Dedifferentiated amniotic fluid mesenchymal stem cell (primary cell): ENCODE data around the gene CDKN2B-AS1.

ENCODE experiments used
- DNase-seq: peaks from one replicate; pipeline ENCODE4 v3.0.0-alpha.2; 2016; ENCODE audit errors: extremely low spot score

The CDKN2B-AS1 gene

GRCh38 chr9:22084336-22085035 is 89.9 kb downstream of the CDKN2B-AS1 start:
- peak; percentile 89 for DNase-seq

DNA sequence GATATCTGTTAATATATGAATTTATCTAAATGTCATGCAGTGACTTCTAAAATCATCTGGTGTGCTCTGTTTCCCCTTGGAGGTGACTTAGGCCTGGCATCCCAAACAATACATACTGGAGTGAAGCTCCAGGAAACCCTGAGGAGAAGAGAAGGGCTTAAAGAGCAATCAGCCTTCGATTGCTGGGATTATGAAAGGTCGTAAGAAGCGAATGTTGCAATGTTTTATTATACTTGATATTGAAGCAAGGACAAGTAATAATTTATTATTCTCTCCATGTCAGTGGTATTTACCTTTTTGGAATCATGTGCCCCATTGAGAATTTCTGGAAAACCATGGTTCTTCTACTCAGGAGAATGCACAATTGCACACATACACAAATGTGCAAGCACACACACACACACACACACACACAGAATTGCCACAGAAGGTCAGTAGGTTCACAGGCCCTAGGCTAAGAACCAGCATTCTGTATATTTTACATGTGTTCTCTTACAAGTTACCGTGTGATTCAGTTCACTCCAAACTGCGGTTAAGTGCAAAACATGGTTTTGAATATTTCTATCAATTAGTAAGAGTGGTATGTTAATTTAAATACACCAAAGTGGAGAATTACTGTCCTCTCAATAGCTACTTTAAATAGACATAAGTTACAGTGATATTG is 93.6 kb downstream of the CDKN2B-AS1 start:
- no peak for DNase-seq

DNA sequence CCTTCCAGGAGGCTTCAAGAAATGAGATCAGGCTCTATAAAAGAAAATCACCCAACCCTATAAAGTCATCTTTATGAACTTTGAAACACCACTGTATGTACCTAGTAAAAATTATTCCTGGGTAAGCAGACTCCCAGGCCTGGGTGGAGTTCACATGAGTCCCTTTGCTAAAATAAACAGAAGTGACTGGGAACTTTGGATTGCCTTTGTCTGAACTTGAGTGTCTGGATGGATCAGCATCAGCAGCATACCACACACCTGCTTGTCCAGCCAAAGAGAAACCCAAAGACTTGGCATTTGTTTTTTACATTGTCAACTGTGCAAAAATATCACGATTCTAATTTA is 94.1 kb downstream of the CDKN2B-AS1 start:
- no peak for DNase-seq

DNA sequence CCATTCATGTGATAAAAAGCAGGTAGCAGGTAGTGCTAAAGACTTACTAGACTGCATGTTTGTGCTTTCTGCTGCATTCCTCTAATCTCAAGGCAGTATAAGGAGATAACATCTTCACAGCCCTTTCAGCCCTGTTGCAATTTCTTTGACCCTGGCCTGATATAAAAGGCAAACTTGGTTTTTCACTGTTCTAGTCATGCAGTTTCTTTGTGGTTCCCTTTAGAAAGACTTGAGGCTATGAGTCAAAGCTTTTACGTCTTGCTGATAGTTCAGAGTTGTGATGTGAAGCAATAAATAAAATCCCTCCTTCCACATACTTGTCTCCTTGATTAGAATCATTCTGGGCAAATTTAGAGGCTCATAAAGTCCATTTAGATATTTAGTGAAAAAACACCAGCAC is 103.1 kb downstream of the CDKN2B-AS1 start:
- peak; percentile 22 for DNase-seq

- no peak for DNase-seq
Observed at GRCh38 chr9:22098643-22099332, 104.2 kb downstream of the CDKN2B-AS1 start.

DNA sequence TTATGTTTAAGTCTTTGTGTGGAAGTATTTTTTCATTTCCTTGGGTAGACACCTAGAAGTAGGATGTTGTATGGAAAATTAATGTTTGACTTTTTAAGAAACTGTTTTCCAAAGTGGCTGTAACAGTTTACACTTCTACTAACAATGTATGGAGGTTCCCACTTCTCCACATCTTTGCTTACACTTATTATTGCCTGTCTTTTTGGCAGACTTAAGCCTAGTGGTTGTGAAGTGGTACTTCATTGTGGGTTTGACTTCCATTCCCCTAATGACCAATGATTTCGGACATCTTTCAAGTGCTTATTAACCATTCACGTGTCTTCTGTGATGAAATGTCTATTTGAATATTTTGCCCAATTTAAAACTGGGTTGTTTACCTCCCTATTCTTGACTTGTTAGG is 106.0 kb downstream of the CDKN2B-AS1 start:
- DNase-seq: no peak

DNA sequence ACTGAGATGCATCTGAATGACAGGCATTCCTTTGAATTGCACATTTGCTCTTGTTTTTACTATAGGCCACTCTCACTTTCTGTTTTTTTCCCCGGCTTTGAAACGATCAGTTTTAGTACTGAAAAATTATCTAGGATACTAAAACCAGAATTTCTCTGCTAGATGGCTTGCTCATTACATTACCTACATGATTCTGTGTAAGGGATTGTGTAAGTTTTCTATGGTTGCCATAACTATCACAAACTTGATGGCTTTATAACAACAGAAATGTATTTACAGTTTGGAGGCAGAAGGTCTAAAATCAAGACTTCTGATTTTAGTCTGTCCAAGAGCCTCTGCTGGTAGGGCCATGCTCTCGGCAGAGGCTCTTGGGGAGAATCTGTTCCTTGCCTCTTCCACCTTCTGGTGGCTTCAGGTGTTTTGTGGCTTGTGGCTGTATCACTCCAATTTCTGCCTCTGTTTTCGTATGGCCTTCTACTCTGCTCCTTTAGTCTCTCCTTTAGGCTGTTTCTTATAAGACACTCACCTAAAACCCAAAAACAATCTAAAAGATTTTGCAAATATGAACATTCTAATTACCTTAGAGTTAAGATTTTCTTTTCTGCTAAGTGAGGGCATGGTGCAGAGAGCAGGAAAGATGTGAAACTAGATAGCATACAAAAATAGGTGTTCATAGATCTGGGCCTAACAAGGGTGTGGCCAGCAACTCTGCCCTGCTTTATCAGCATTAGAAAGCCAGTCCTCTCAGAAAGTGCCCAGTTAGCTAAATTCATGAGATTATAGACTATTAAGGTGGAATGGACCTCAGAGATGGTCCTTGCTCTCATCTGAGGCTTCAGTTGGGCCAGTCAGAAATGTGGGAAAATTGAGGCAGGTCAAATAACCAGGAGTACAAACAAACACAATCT is 107.8 kb downstream of the CDKN2B-AS1 start:
- DNase-seq: no peak

GRCh38 chr9:22103685-22104575 is 109.3 kb downstream of the CDKN2B-AS1 start:
- DNase-seq: peak; percentile 40

- DNase-seq: no peak
Observed at GRCh38 chr9:22105005-22105722, 110.6 kb downstream of the CDKN2B-AS1 start.

DNA sequence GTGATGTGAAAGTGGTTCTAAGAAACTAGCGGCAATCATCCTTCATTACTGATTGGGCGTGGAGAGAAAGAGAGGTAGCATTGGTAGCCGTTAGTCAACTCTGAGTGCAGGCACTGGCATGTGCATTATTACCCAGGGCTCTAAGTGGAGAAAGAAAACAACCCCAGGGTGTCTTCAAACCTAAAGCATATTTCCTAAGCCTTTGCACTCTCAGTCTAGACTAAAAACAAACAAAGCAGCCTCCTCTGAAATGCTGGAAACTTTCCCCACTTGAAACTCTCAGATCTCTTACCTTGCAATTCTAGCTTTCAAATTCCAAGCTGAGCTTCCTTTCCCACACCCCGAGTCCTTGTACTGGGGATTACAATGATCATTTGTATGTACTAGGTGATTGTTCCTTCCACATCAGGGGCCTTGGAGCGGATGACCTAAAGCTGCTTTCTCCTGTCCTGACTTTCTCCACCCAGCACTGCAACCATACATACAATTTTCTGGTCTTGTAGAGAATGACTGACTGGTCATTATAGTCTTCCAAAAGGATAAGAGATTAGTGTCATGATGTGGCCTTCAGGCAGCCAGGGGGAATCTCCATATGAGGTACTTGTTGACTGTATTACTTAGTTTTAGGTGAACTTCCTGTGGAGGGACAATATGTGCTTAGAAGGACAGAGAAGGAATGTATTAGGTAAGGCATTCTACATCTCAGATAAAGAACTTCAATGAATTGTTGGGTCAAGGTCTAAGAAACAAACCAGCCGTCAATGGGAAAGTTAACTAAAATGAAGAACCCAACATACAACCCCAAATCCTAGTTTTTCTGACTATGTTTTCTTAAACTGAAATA is 112.8 kb downstream of the CDKN2B-AS1 start:
- no peak for DNase-seq

- DNase-seq: no peak
Observed at GRCh38 chr9:22108581-22109370, 114.2 kb downstream of the CDKN2B-AS1 start.

GRCh38 chr9:22111176-22111953 is 116.8 kb downstream of the CDKN2B-AS1 start:
- no peak for DNase-seq

- DNase-seq: peak; percentile 53
Observed at GRCh38 chr9:22111954-22112247, 117.3 kb downstream of the CDKN2B-AS1 start.

DNA sequence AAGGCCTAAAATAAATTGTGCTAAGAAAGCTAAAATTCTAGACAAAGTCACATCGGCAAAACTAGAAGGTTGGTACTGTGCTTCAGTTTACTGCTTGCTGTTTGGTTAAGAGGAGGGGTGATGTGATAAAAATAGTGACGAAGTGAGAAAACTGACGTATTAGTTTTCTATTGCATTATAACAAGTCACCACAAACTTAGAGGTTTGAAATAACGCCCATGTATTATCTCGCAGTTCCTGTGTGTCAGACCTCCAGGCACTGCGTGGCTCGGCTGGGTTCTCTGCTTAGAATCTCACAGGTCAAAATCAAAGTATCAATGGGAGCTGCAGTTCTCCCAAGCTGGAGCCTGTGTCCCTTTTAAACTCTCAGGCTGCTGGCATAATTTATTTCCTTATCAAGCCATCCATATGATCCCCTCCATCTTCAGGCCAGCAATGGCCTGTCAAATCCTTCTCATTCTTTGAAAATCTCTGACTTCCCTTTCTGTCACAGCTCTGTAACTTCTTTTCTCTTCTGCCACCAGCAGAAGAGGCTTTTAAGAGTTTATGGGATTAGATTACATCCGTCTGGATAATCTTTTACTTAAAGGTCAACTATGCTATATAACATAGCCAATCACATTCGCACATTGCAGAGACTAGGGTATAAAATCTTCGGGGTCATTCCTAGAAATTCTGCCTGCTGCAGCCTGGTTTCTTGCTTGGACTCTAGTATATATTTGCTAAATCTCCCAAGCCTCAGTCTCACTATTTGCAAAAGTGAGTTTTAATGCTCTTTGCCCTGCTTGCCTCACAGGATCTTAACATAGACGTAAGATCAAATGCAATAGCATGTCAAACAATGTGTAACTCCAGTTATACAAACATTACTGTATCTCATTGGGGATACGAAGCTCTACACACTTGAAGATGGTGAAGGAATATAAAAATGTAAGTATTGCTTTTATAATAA is 118.6 kb downstream of the CDKN2B-AS1 start:
- DNase-seq: no peak

DNA sequence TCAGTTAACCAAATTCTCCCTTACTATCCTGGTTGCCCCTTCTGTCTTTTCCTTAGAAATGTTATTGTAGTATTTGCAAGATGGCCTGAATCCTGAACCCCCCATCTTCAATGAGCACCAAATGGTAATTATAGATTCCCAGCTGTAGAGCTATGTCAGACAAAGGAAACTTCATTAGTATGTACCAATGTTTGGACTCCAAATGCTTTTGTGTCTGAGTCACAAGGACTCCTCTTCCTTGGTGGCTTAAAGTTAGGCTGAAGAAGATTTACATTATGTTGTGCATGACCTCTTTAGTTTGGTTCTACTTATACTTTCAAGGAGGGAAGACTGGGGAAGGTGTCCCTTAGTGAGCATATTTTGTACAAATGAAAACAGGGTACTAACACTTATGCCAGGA is 120.4 kb downstream of the CDKN2B-AS1 start:
- no peak for DNase-seq

DNA sequence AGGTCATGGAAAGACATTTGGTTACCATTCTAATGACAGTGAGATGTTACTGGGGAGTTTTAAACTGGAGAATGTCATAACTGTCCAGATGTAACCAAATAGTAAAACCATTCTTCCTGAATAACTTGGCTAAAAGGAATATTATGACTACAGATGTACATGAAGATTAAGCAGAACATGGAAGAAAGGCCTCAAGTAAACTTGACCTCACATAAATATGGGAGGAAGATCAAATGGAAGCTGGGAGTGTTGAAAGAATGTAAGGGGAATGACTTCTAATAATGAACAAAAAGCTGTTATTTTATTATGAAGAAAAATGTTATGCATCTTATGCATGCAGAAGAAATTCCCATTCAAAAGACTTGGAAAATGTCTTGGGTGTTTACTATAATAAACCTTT is 122.2 kb downstream of the CDKN2B-AS1 start:
- no peak for DNase-seq
